Heart left ventricle (tissue), 13 donors: ENCODE data around the gene RNPS1.

ENCODE experiments used
- CTCF ChIP-seq, 12 donors: fragments of 200-600 bp; sonication (generic) in 4 of 12; IDR thresholded peaks; one replicate each; pipeline versions ENCODE4 v1.5.0 to v1.8.0; 2018 to 2022; ENCODE audit warnings: antibody characterized with exemption in 12 of 12, mild to moderate bottlenecking in 5 of 12
- POLR2A ChIP-seq, 2 donors: fragments of 450-650 bp; IDR thresholded peaks; one replicate each; pipeline ENCODE4 v1.6.1; 2017; ENCODE audit warnings: antibody characterized with exemption in 2 of 2, mild to moderate bottlenecking in 2 of 2, moderate library complexity in 2 of 2
- donor health status: ischemic (EF 13 %, LVEDD 7.1; RV severe dilation, severe dysfunction).
- donor health status: DM: no; HTN: yes; CAD: no.
- donor health status: DM: no; HTN: no; CAD: no.
- donor health status: ischemic (EF 25% LVEDD 6.9; RV normal size, moderate dysfunction).
- donor health status: ischemic (EF 25% LVEDD 5.7; RV mildly dilated, moderate dysfunction).
- donor health status: ischemic (EF 35%, LVEDD 5.7; RV mildly dilated, moderate dysfunction).
- donor health status: nonischemic (EF 11% LVEDD 7.7; RV severe dilation, severe dysfunction).
- donor health status: DM: yes; HTN: yes; CAD: no.
- donor health status: PGD.
- donor health status: ischemic (EF 29% LVEDD 5.4; RV normal size, mild dysfunction).
- donor health status: nonischemic (EF 23%, LVEDD 6.1; RV moderate dilation, normal function).

GRCh38 chr16:2278956-2279800 is 11.3 kb upstream of the RNPS1 start:
- TF ChIP-seq CTCF (IDR thresholded peaks at IDR 0.05): no peak
- TF ChIP-seq POLR2A (IDR thresholded peaks at IDR 0.05): no peak
